GM19351 (cell line): Measurements from ENCODE around the gene MAN2B1.
A peak's percentile ranks its signal among the peaks of the same experiment; 100 is the strongest.
"Not testable (repeated sequence)": the region's sequence is repeated elsewhere in the genome, so short reads cannot be mapped to it uniquely, and the experiment has no call there.

Experiments
- ATAC-seq: cut with Tn5 transposase; IDR thresholded peaks from one replicate; pipeline ENCODE4 v1.9.1; 2021; ENCODE audit warnings: mild to moderate bottlenecking, moderate library complexity; ENCODE audit not compliant: unreplicated experiment

MAN2B1 gene

GRCh38 chr19:12689581-12690216, 23.2 kb upstream of the MAN2B1 start:
- ATAC-seq = no peak

DNA sequence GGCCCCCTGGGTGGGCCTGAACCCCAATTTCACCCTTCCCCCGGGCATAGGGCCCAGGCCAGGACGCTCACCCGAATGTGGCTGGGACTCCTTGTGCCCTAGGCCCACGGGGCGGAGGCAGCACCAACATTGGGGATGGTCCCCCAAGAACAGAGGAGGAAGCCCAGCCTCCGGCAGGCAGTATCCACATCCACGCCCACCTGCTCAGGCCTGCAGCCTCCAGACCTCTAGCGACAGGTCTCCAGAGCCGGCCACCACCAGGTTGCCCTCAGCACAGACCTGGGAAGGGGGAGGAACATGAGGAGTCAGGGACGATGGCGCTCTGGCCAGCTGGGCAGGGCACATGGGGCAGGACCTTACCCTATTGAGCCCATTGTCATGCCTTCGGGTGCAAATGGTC, 22.5 kb upstream of the MAN2B1 start:
- no peak for ATAC-seq

- ATAC-seq = no peak
Measured at GRCh38 chr19:12687496-12688196, 21.1 kb upstream of the MAN2B1 start, which contains the start of gene GNG14. Gene GNG14 (plus strand): TSS chr19:12687998. CDS start chr19:12688049, 51 bp downstream.

- no peak for ATAC-seq
Measured at GRCh38 chr19:12685831-12686230, 19.3 kb upstream of the MAN2B1 start.

- ATAC-seq = peak; percentile 66
Measured at GRCh38 chr19:12681074-12681987, 14.8 kb upstream of the MAN2B1 start, which contains the start of gene DHPS. Gene DHPS (minus strand): TSS chr19:12681880. CDS start chr19:12681766, 114 bp downstream.

GRCh38 chr19:12680034-12680433, 13.5 kb upstream of the MAN2B1 start:
- no peak for ATAC-seq

GRCh38 chr19:12678039-12678438, 11.5 kb upstream of the MAN2B1 start:
- ATAC-seq = not testable (repeated sequence)

GRCh38 chr19:12676928-12677327, 10.4 kb upstream of the MAN2B1 start:
- ATAC-seq = no peak

DNA sequence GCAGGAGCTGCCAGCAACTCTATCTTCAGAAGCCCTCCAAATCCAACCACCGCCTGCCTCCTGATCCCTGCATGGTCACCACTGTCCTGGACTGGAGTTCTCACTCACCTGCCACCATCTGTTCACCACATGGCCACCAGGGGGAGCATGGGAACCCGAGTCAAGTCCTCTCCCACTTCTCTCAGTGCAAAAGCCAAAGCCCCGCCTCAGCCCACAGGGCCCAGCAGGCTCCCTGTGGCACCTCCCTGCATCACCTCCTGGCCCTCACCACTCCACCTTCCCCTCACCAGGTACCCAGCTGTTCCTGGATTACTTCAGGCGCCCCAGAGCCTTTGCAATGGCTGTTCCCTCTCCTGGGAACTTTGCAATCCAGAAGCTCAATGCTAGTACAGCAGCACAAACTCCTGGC, 9.8 kb upstream of the MAN2B1 start:
- ATAC-seq = no peak

DNA sequence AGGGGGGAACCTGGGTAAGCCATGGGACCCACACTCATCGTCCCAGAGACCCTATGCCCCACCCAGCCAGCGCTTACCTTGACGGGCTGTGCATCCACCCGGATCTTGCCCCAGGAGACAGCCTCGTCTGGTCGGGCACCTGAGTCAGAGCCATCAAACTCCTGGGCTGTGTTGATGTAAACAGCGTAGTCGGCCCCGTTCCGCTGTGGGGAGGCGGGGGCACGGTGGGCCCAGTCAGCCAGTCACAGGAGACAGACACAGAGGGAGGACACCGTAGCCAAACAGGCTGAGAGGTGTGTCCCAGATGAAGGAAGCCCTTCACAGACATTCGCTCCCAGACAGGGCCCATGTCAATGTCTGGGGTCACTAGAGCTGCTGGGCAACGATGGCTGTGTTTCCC, 9.4 kb upstream of the MAN2B1 start:
- ATAC-seq = no peak

GRCh38 chr19:12675399-12675798, 8.9 kb upstream of the MAN2B1 start:
- ATAC-seq = no peak

DNA sequence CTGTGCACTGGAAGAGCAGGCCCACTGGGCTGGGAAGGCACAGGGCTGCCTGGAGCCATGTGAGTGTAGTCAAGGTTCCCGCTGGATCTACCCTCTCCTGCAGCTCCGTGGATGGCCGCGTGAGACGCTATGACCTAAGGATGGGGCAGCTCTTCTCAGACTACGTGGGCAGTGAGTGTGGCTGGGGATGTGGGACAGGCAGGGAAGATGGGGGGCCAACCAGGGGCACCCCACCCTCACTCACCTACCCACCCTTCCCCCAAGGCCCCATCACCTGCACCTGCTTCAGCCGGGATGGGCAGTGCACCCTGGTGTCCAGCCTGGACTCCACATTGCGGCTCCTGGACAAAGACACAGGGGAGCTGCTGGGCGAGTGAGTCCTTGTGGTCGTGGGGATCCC, 6.2 kb upstream of the MAN2B1 start:
- no peak for ATAC-seq

DNA sequence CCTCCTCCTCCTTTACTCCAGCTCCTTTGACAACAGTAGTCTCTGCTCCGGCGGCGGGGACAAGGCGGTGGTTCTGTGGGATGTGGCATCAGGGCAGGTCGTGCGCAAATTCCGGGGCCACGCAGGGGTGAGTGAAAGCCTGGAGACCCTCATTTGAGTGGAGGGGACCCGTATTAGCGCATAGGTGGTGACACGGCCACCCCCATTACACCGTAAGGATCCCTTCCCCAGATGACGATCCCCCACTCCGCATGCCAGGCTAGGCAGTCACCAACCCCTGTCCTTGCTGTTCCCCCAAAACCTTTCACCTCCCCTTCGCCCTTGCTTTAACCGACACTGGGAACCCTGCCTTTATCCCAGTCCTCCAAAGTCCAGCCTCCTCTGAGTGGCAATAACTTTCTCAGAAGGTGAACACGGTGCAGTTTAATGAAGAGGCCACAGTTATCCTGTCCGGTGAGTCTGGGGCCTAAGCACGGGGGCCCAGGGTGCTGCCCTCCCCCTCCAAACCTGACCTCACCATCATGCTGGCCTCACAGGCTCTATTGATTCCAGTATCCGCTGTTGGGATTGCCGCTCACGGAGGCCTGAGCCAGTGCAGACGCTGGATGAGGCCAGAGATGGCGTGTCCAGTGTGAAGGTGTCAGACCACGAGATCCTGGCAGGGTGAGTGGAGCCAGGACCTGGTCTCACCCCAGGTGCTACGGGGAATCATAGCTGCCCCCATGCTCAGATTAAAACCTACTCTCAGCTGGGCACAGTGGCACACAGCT, 3.8 kb upstream of the MAN2B1 start:
- no peak for ATAC-seq

GRCh38 chr19:12669270-12670158, 3.0 kb upstream of the MAN2B1 start:
- ATAC-seq = no peak

- ATAC-seq = no peak
Measured at GRCh38 chr19:12668932-12669269, 2.4 kb upstream of the MAN2B1 start.

- ATAC-seq = no peak
Measured at GRCh38 chr19:12668346-12668745, 1.8 kb upstream of the MAN2B1 start.

DNA sequence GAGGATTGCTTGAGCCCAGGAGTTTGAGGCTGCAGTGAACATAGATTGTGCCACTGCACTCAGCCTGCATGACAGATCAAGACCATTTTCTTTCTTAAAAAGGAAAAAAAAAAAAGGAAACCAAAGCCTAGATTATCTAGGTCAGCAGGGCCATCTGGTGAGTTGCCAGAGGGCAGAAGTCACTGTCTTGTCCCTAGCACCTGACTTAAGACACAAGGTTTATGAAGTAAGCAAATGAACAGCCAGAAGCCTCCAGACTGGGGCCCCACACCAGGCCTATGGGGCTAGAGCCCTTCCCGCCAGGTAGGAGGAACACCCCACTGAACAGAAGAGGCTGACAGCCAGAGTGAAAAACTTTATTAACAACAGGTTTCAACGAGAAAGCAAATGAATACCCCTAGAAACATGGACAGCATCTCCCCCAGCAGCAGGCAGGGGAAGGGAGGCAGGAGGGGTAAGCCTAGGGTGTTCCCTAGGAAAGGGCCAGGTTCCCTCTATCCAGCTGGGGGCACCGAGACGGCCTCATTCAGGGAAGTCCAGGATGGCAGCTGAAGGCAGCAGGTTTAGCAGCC, 1.3 kb upstream of the MAN2B1 start:
- ATAC-seq = no peak

- no peak for ATAC-seq
Measured at GRCh38 chr19:12665671-12666264, 774 bp downstream of the MAN2B1 start.

DNA sequence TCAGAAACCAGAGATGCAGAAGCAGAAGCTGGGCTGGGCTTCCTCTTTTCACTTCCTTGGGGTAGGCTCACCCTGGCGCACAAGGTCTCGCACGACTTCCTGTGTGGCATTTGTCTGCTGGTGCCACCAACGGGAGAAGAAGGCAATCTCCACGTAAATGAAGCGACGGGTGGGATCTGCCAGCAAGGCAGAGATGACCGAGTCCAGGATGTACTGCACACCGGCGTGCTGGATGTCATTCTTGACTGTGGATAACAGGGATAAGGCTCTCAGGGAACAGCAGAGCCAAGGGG, 1.3 kb downstream of the MAN2B1 start:
- ATAC-seq = no peak
